Karpas-422 (cell line): Measurements from ENCODE around the gene DIRAS1. TPM values are rescaled to one million over a fixed set of nuclear protein-coding genes. Genes with fewer than 3 reads are reported as not detected.
"Not testable (repeated sequence)": the region's sequence is repeated elsewhere in the genome, so short reads cannot be mapped to it uniquely, and the experiment has no call there.

Source experiments
- DNase-seq: peaks from one replicate; pipeline ENCODE4 v3.0.0-alpha.2; 2015
- H2AFZ ChIP-seq: fragments of 200-600 bp; sonication (generic); 2 replicates; pipeline ENCODE4 v1.6.1; 2014; ENCODE audit warnings: antibody characterized with exemption, low read length, mixed read lengths
- H3K27ac ChIP-seq: fragments of 200-600 bp; sonication (generic); 2 replicates; pipeline ENCODE4 v1.5.1; 2014; ENCODE audit warnings: mild to moderate bottlenecking, low read length, moderate library complexity
- H3K27me3 ChIP-seq: fragments of 200-600 bp; sonication (generic); 2 replicates; pipeline ENCODE4 v1.6.1; 2014; ENCODE audit warnings: low read length, mixed read lengths
- H3K36me3 ChIP-seq: fragments of 200-600 bp; sonication (generic); 2 replicates; pipeline ENCODE4 v1.6.1; 2014; ENCODE audit warnings: low read length, mixed read lengths; ENCODE audit not compliant: insufficient read depth
- H3K4me1 ChIP-seq: fragments of 200-600 bp; sonication (generic); 2 replicates; pipeline ENCODE4 v1.6.1; 2014; ENCODE audit warnings: mild to moderate bottlenecking, low read length, mixed read lengths
- H3K4me2 ChIP-seq: fragments of 200-600 bp; sonication (generic); 2 replicates; pipeline ENCODE4 v1.6.1; 2014; ENCODE audit warnings: low read length, low read depth, mild to moderate bottlenecking; ENCODE audit not compliant: poor library complexity, severe bottlenecking
- H3K4me3 ChIP-seq: fragments of 200-600 bp; sonication (generic); 2 replicates; pipeline ENCODE4 v1.5.1; 2014; ENCODE audit warnings: mild to moderate bottlenecking, antibody characterized with exemption, low read length, mixed read lengths
- H3K79me2 ChIP-seq: fragments of 200-600 bp; sonication (generic); 2 replicates; pipeline ENCODE4 v1.6.1; 2014; ENCODE audit warnings: mild to moderate bottlenecking, low read length, mixed read lengths
- H3K9ac ChIP-seq: fragments of 200-600 bp; sonication (generic); 2 replicates; pipeline ENCODE4 v1.6.0; 2014; ENCODE audit warnings: low read length
- H3K9me2 ChIP-seq: fragments of 200-600 bp; sonication (generic), shearing (Covaris generic); replicated peaks from 2 replicates; pipeline ENCODE4 v1.6.0; 2014; ENCODE audit warnings: mild to moderate bottlenecking, low read length, moderate library complexity; ENCODE audit not compliant: insufficient read depth
- H3K9me3 ChIP-seq: fragments of 300-700, 200-600 bp; sonication (generic); 2 replicates; pipeline ENCODE4 v1.6.1; 2014; ENCODE audit warnings: low read length, mixed read lengths
- H4K20me1 ChIP-seq: fragments of 200-600 bp; sonication (generic); 2 replicates; pipeline ENCODE4 v1.6.1; 2014; ENCODE audit warnings: mild to moderate bottlenecking, antibody characterized with exemption, low read length, low read depth; ENCODE audit not compliant: insufficient read depth
- total RNA-seq: library from RNA; depleted of rRNA; stranded (reverse); fragments of >200 nt; shearing (Covaris generic); gene quantifications from 2 replicates; pipeline ENCODE4 v1.2.3, GENCODE V29; 2014; ENCODE audit warnings: low replicate concordance; rRNA removed

The DIRAS1 gene
- total RNA-seq, 1 experiment from 2014 or later, result not detected

GRCh38 chr19:2675892-2676291 lies 45.3 kb downstream of the DIRAS1 start:
- Histone ChIP-seq H3K9me3 (no peaks in the 10 kb centered on the region), H3K9ac (no peak overlapping the region), H3K4me1 (peaks cover 5% of the 10 kb centered on the region), H3K36me3 (no peaks in the 10 kb centered on the region), H4K20me1 (no peaks in the 10 kb centered on the region), H3K4me2 (no peak overlapping the region), H3K4me3 (no peak overlapping the region), H3K79me2 (no peaks in the 10 kb centered on the region), H3K9me2 (no peaks in the 10 kb centered on the region), H3K27me3 (no peaks in the 10 kb centered on the region), H2AFZ (no peak overlapping the region), H3K27ac (no peak overlapping the region)
- DNase-seq, result no peak

GRCh38 chr19:2670217-2670616 lies 51.0 kb downstream of the DIRAS1 start:
- no peak overlapping the region for H3K4me3 ChIP-seq
- peaks cover 14% of the 10 kb centered on the region for H3K4me1 ChIP-seq
- DNase-seq, result no peak

GRCh38 chr19:2668175-2668763 lies 52.9 kb downstream of the DIRAS1 start:
- Histone ChIP-seq H2AFZ (no peak overlapping the region; the same call in 1 of the 2 replicates), H3K4me2 (peak overlapping the region; percentile 72), H3K9me3 (no peaks in the 10 kb centered on the region), H3K27ac (0 out of 2 replicates have a peak overlapping the region, but pooled peaks have one; percentile 11), H3K79me2 (no peaks in the 10 kb centered on the region), H3K9me2 (no peaks in the 10 kb centered on the region), H3K9ac (peak overlapping the region; percentile 35; the same call in 1 of the 2 replicates), H3K4me1 (peaks cover 32% of the 10 kb centered on the region), H3K27me3 (0 out of 2 replicates have a peak, but pooled peaks cover 3% of the 10 kb centered on the region), H3K4me3 (peak overlapping the region; percentile 56), H3K36me3 (no peaks in the 10 kb centered on the region), H4K20me1 (0 out of 2 replicates have a peak, but pooled peaks cover 3% of the 10 kb centered on the region)
- peak; percentile 78 for DNase-seq

More at GRCh38 chr19:2670217-2670616, 51.0 kb downstream of the DIRAS1 start:
- Histone ChIP-seq H2AFZ (no peak overlapping the region), H3K9me2 (no peaks in the 10 kb centered on the region), H3K79me2 (no peaks in the 10 kb centered on the region), H3K9me3 (no peaks in the 10 kb centered on the region), H3K9ac (no peak overlapping the region), H3K4me2 (no peak overlapping the region), H3K27me3 (0 out of 2 replicates have a peak, but pooled peaks cover 3% of the 10 kb centered on the region), H4K20me1 (no peaks in the 10 kb centered on the region), H3K27ac (no peak overlapping the region), H3K36me3 (no peaks in the 10 kb centered on the region)

GRCh38 chr19:2667349-2667748 lies 53.8 kb downstream of the DIRAS1 start:
- peaks cover 32% of the 10 kb centered on the region for H3K4me1 ChIP-seq
- H2AFZ ChIP-seq, DNase-seq, H3K4me3 ChIP-seq, H3K4me2 ChIP-seq, H4K20me1 ChIP-seq, H3K79me2 ChIP-seq, H3K27me3 ChIP-seq, H3K36me3 ChIP-seq, H3K27ac ChIP-seq, H3K9ac ChIP-seq, H3K9me2 ChIP-seq, H3K9me3 ChIP-seq: not testable (repeated sequence)

- H3K9ac ChIP-seq, result no peak overlapping the region
- no peak overlapping the region for H3K27ac ChIP-seq
- H2AFZ ChIP-seq, result no peak overlapping the region
- H3K79me2 ChIP-seq, result no peaks in the 10 kb centered on the region
- H3K4me3 ChIP-seq, result no peak overlapping the region
- H4K20me1 ChIP-seq, result 0 out of 2 replicates have a peak, but pooled peaks cover 3% of the 10 kb centered on the region
- H3K4me2 ChIP-seq, result no peak overlapping the region
- no peaks in the 10 kb centered on the region for H3K36me3 ChIP-seq
- H3K4me1 ChIP-seq, result peaks cover 32% of the 10 kb centered on the region
- DNase-seq, result no peak
- H3K9me3 ChIP-seq, result no peaks in the 10 kb centered on the region
- H3K9me2 ChIP-seq, result no peaks in the 10 kb centered on the region
- H3K27me3 ChIP-seq, result 0 out of 2 replicates have a peak, but pooled peaks cover 3% of the 10 kb centered on the region
Observed at GRCh38 chr19:2666344-2666994, 54.7 kb downstream of the DIRAS1 start.

- no peak overlapping the region for H2AFZ ChIP-seq
- no peak overlapping the region for H3K27ac ChIP-seq
- no peaks in the 10 kb centered on the region for H3K9me3 ChIP-seq
- 0 out of 2 replicates have a peak, but pooled peaks cover 3% of the 10 kb centered on the region for H3K27me3 ChIP-seq
- peaks cover 32% of the 10 kb centered on the region for H3K4me1 ChIP-seq
- H3K4me2 ChIP-seq, result no peak overlapping the region
- no peak for DNase-seq
- peak overlapping the region; percentile 47; the same call in 1 of the 2 replicates for H3K9ac ChIP-seq
- 0 out of 2 replicates have a peak, but pooled peaks cover 3% of the 10 kb centered on the region for H4K20me1 ChIP-seq
- no peak overlapping the region for H3K4me3 ChIP-seq
- H3K9me2 ChIP-seq, result no peaks in the 10 kb centered on the region
- H3K36me3 ChIP-seq, result no peaks in the 10 kb centered on the region
- no peaks in the 10 kb centered on the region for H3K79me2 ChIP-seq
Observed at GRCh38 chr19:2665103-2665502, 56.1 kb downstream of the DIRAS1 start.

Other genes with a start within 250 kb of the DIRAS1 start
- 8.6 and 11.0 TPM in 2 replicates for gene GADD45B, start 245.2 kb downstream of the DIRAS1 start, total RNA-seq
- 0.19 and 1.3 TPM in 2 replicates for gene GNG7, start 18.7 kb downstream of the DIRAS1 start, total RNA-seq
- gene SLC39A3, start 18.6 kb upstream of the DIRAS1 start, total RNA-seq, result 28.6 and 55.3 TPM in 2 replicates
- gene SGTA, start 61.9 kb upstream of the DIRAS1 start, total RNA-seq, result 31.2 and 55.8 TPM in 2 replicates
- gene THOP1, start 64.1 kb upstream of the DIRAS1 start, total RNA-seq, result 57.0 and 148 TPM in 2 replicates
- 2.6 and 4.0 TPM in 2 replicates for gene ZNF554, start 98.5 kb upstream of the DIRAS1 start, total RNA-seq
- 1.4 TPM in 2 replicates for gene ZNF555, start 120.1 kb upstream of the DIRAS1 start, total RNA-seq
- gene ZNF556, start 146.0 kb upstream of the DIRAS1 start, total RNA-seq, result not detected in 2 replicates
- gene ZNF57, start 179.6 kb upstream of the DIRAS1 start, total RNA-seq, result 1.0 and 3.3 TPM in 2 replicates
- gene ZNF77, start 223.6 kb upstream of the DIRAS1 start, total RNA-seq, result not detected in 2 replicates